Transverse colon (tissue), 4 donors: ENCODE data around the gene CBL. TPM values are rescaled to one million over a fixed set of nuclear protein-coding genes. Genes with fewer than 3 reads are reported as not detected.
A peak's percentile ranks its signal among the peaks of the same experiment; 100 is the strongest.
"Not testable (repeated sequence)": the region's sequence is repeated elsewhere in the genome, so short reads cannot be mapped to it uniquely, and the experiment has no call there.

Experiments used
- DNase-seq: peaks from one replicate; pipeline ENCODE4 v3.0.0-alpha.2; 2019
- H3K27ac ChIP-seq, 4 donors: fragments of 200-600 bp; sonication (generic); 2 replicates each; pipeline ENCODE4 v1.5.1; 2016 to 2018; ENCODE audit warnings: inconsistent platforms in 4 of 4
- H3K27me3 ChIP-seq: fragments of 200-600 bp; sonication (generic); 2 replicates; pipeline ENCODE4 v1.5.1; 2017; ENCODE audit warnings: inconsistent platforms
- H3K36me3 ChIP-seq, 4 donors: fragments of 200-600 bp; sonication (generic); 2 replicates each; pipeline ENCODE4 v1.5.1; 2017 to 2019; ENCODE audit warnings: inconsistent platforms in 4 of 4
- H3K4me1 ChIP-seq, 4 donors: fragments of 200-600 bp; sonication (generic); 2 replicates each; pipeline ENCODE4 v1.5.1; 2017 to 2020; ENCODE audit warnings: inconsistent platforms in 4 of 4
- H3K4me3 ChIP-seq, 4 donors: fragments of 200-600 bp; sonication (generic); 1 replicate in 1 of 4; 2 replicates in 3 of 4; pipeline versions ENCODE4 v1.5.1 to v1.6.1; 2017 to 2019; ENCODE audit warnings: inconsistent platforms in 4 of 4
- H3K9me3 ChIP-seq, 2 donors: fragments of 200-600 bp; sonication (generic); 2 replicates each; pipeline ENCODE4 v1.5.1; 2017 to 2019; ENCODE audit warnings: inconsistent platforms in 2 of 2
- EP300 ChIP-seq: sonication (generic); formaldehyde crosslinking; IDR thresholded peaks from one replicate; pipeline ENCODE4 v1.6.1; 2017; ENCODE audit warnings: antibody characterized with exemption, low read depth
- POLR2A ChIP-seq: fragments of 450-650 bp; IDR thresholded peaks from one replicate; pipeline ENCODE4 v1.6.1; 2016; ENCODE audit warnings: antibody characterized with exemption, mild to moderate bottlenecking, moderate library complexity
- POLR2AphosphoS5 ChIP-seq, 3 donors: sonication (generic); formaldehyde crosslinking; IDR thresholded peaks; one replicate each; pipeline ENCODE4 v1.6.1; 2016; ENCODE audit warnings: antibody characterized with exemption in 3 of 3
- WGBS, 2 donors: methylation state at CpG; one replicate each; pipeline ENCODE4 v1.1.5; 2018; ENCODE audit warnings: low coverage in 1 of 2; 5-methylcytosine and 5-hydroxymethylcytosine counted together
- in situ Hi-C, 4 donors: fragments of 200-750 bp; cut with MboI; loops; one replicate each; pipeline versions ENCODE4 v1.15.0 to v1.15.1; 2017; ENCODE audit warnings: low sequenced_read_pairs in 3 of 4, low pct_ligation_motif_present in 1 of 4, low pct_unique_long_range_greater_than_20kb in 1 of 4
- intact Hi-C: fragments of 100-400 bp; cut with DNase I; formaldehyde crosslinking; loops from one replicate; pipeline ENCODE4 v1.15.1; 2023; ENCODE audit warnings: low total_unique reads
- total RNA-seq, 4 donors: library from RNA; depleted of rRNA; stranded (reverse); fragments of >200 nt; gene quantifications; one replicate each; pipeline ENCODE4 v1.1.0, GENCODE V29; 2016
- TF ChIP-seq, protein P1 (sequence below), 5 experiments: fragments of 200-600 bp in 3 of 5; fragments of 450-650 bp in 2 of 5; sonication (generic) in 3 of 5; IDR thresholded peaks; 1 replicate in 2 of 5; 2 replicates in 3 of 5; pipeline ENCODE4 v1.5.1; 2016 to 2017; ENCODE audit warnings: antibody characterized with exemption in 5 of 5, inconsistent platforms in 3 of 5, mild to moderate bottlenecking in 2 of 5, moderate library complexity in 1 of 5

The CBL gene
- total RNA-seq, 4 donors from 2014 or later = 6.8 to 18.7 (median 12.4) TPM

DNA sequence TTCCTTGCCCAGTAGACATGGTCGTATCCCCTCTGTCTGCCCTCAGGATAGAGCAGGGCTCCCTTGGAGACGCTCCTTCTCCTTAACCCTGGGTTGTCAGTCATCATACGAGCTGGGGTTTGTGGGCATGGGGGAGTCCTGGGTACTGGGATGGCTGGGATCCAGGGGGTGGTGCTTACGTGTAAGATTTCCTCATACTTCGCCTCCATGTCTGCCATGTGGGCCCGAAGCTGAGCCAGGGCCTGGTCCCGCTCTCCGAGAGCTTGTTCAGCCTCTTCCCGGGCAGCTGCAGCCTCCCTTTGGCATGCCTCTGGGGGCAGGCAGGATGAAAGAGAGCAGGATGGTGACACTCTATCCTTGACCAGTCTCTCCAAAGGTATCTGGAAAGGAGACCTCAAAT lies 15.6 kb upstream of the CBL start:
- intact Hi-C loops (no loop called here), in situ Hi-C loops (no loop called here)
- DNase-seq = no peak
- TF ChIP-seq, protein P1, sequence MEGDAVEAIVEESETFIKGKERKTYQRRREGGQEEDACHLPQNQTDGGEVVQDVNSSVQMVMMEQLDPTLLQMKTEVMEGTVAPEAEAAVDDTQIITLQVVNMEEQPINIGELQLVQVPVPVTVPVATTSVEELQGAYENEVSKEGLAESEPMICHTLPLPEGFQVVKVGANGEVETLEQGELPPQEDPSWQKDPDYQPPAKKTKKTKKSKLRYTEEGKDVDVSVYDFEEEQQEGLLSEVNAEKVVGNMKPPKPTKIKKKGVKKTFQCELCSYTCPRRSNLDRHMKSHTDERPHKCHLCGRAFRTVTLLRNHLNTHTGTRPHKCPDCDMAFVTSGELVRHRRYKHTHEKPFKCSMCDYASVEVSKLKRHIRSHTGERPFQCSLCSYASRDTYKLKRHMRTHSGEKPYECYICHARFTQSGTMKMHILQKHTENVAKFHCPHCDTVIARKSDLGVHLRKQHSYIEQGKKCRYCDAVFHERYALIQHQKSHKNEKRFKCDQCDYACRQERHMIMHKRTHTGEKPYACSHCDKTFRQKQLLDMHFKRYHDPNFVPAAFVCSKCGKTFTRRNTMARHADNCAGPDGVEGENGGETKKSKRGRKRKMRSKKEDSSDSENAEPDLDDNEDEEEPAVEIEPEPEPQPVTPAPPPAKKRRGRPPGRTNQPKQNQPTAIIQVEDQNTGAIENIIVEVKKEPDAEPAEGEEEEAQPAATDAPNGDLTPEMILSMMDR (IDR thresholded peaks at IDR 0.05) = no peak
- TF ChIP-seq POLR2A (no peak), EP300 (no peak), POLR2AphosphoS5 (IDR thresholded peaks at IDR 0.05) (no peak)
- H3K27me3 ChIP-seq = no peaks in the 10 kb centered on the region
- 90% methylated on average over 9 of the region's 9 CpGs; no CpG with 5 or more reads in 1 of the 2 donors for WGBS, 2 donors
- no peak overlapping the region for H3K4me3 ChIP-seq
- no peaks in the 10 kb centered on the region for H3K9me3 ChIP-seq
- H3K27ac ChIP-seq = no peak overlapping the region
- H3K36me3 ChIP-seq = no peaks in the 10 kb centered on the region
- H3K4me1 ChIP-seq = peaks cover 0 to 18% (median 5%) of the 10 kb centered on the region in 4 donors

GRCh38 chr11:119191265-119191664 lies 14.9 kb upstream of the CBL start:
- intact Hi-C loops, in situ Hi-C loops, H3K27me3 ChIP-seq, H3K36me3 ChIP-seq, H3K4me3 ChIP-seq, H3K9me3 ChIP-seq, H3K27ac ChIP-seq: not testable (repeated sequence)
- 79 to 83% methylated on average over 2 to 14 of the region's 14 CpGs for WGBS, 2 donors
- DNase-seq = peak; percentile 44
- peaks cover 0 to 17% (median 5%) of the 10 kb centered on the region in 4 donors for H3K4me1 ChIP-seq

GRCh38 chr11:119192111-119192510 lies 14.0 kb upstream of the CBL start:
- no peak overlapping the region for H3K27ac ChIP-seq
- TF ChIP-seq POLR2A = no peak
- TF ChIP-seq, protein P1 (IDR thresholded peaks at IDR 0.05) = no peak
- TF ChIP-seq POLR2AphosphoS5 (IDR thresholded peaks at IDR 0.05) = no peak
- no peak for TF ChIP-seq EP300

DNA sequence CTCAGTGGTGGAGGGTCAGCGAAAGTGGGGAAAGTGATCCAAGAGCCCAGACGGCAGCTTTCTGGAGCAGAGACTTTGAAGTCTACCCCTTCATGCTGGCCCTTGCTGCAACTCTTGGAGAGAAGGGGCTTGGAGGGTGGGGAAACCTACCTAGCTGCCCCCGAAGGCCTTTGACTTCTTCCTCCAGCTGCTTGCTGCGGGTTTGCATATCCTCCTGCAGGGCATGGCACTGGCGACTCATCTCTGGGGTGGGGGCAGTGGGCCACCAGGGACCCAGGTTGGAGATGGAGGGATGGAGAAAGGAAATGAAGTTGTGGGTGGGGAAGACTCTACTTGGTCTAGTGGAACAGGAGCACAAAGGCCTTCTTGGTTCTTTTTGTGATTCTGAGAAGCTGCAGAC lies 13.1 kb upstream of the CBL start:
- intact Hi-C loops (no loop called here), in situ Hi-C loops (no loop called here)
- Histone ChIP-seq H3K9me3 (no peaks in the 10 kb centered on the region), H3K4me1 (peaks cover 0 to 10% (median 5%) of the 10 kb centered on the region in 4 donors), H3K36me3 (no peaks in the 10 kb centered on the region), H3K4me3 (no peak overlapping the region), H3K27me3 (no peaks in the 10 kb centered on the region), H3K27ac (no peak overlapping the region)
- no peak for TF ChIP-seq POLR2A
- TF ChIP-seq POLR2AphosphoS5 (IDR thresholded peaks at IDR 0.05) = no peak
- TF ChIP-seq, protein P1 (IDR thresholded peaks at IDR 0.05) = no peak
- no peak for TF ChIP-seq EP300
- no peak for DNase-seq
- 95% methylated on average over 5 of the region's 5 CpGs; no CpG with 5 or more reads in 1 of the 2 donors for WGBS, 2 donors

More at GRCh38 chr11:119192111-119192510, 14.0 kb upstream of the CBL start:
- DNase-seq = no peak
- no peaks in the 10 kb centered on the region for H3K9me3 ChIP-seq
- intact Hi-C loops (no loop called here), in situ Hi-C loops (no loop called here)
- WGBS, 2 donors = 76 to 92% methylated on average over 2 to 3 of the region's 3 CpGs
- H3K4me1 ChIP-seq = peaks cover 0 to 18% (median 5%) of the 10 kb centered on the region in 4 donors
- no peaks in the 10 kb centered on the region for H3K27me3 ChIP-seq
- no peak overlapping the region for H3K4me3 ChIP-seq
- H3K36me3 ChIP-seq = no peaks in the 10 kb centered on the region

DNA sequence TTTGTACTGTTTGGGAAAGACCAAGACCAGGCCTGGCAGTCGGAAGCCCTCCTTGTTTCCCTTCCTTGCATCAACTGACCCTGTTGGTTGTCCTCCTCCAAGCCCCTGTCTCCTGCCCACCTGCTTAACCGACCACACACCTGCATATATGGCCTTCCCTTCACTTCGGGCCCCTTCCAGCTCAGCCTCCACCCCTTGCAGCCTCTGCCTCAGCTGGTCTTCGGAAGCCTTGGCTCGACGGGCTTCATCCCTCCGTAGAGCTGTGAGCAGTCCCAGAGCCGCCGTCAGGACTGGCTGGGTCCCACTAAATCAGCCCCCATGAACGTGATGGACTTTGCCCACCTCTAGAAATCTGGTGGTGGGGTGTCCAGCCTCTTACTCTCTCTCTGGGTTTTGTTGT lies 12.5 kb upstream of the CBL start:
- Histone ChIP-seq H3K27me3 (no peaks in the 10 kb centered on the region), H3K4me1 (peaks cover 0 to 9% (median 5%) of the 10 kb centered on the region in 4 donors)

More for the DNA sequence above, 12.5 kb upstream of the CBL start:
- H3K9me3 ChIP-seq = no peaks in the 10 kb centered on the region
- no peak for DNase-seq
- H3K36me3 ChIP-seq = no peaks in the 10 kb centered on the region
- intact Hi-C loops = no loop called here
- no peak overlapping the region for H3K27ac ChIP-seq
- TF ChIP-seq, protein P1 (IDR thresholded peaks at IDR 0.05) = no peak
- TF ChIP-seq EP300 (no peak), POLR2AphosphoS5 (IDR thresholded peaks at IDR 0.05) (no peak), POLR2A (no peak)
- 88% methylated on average over 10 of the region's 10 CpGs; no CpG with 5 or more reads in 1 of the 2 donors for WGBS, 2 donors
- no peak overlapping the region for H3K4me3 ChIP-seq
- in situ Hi-C loops = no loop called here
